Measurements from ENCODE around the gene IWS1.

- TF ChIP-seq, protein P1, sequence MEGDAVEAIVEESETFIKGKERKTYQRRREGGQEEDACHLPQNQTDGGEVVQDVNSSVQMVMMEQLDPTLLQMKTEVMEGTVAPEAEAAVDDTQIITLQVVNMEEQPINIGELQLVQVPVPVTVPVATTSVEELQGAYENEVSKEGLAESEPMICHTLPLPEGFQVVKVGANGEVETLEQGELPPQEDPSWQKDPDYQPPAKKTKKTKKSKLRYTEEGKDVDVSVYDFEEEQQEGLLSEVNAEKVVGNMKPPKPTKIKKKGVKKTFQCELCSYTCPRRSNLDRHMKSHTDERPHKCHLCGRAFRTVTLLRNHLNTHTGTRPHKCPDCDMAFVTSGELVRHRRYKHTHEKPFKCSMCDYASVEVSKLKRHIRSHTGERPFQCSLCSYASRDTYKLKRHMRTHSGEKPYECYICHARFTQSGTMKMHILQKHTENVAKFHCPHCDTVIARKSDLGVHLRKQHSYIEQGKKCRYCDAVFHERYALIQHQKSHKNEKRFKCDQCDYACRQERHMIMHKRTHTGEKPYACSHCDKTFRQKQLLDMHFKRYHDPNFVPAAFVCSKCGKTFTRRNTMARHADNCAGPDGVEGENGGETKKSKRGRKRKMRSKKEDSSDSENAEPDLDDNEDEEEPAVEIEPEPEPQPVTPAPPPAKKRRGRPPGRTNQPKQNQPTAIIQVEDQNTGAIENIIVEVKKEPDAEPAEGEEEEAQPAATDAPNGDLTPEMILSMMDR (IDR thresholded peaks at IDR 0.05 in 8 of 11, conservative IDR thresholded peaks at IDR 0.05 in 3 of 11) = no peak
- no peak for TF ChIP-seq POLR2AphosphoS5 (IDR thresholded peaks at IDR 0.05)
These were observed 16.2 kb downstream of the IWS1 start for GRCh38 chr2:127510073-127510472.
